Vagina (tissue), 2 donors: ENCODE data around the gene RASGRF2.

Experiments
- POLR2A ChIP-seq, 2 donors: fragments of 450-650 bp; IDR thresholded peaks; one replicate each; pipeline ENCODE4 v1.6.1; 2017; ENCODE audit warnings: antibody characterized with exemption in 2 of 2, mild to moderate bottlenecking in 2 of 2, moderate library complexity in 2 of 2
- POLR2AphosphoS5 ChIP-seq, 2 donors: sonication (generic); formaldehyde crosslinking; IDR thresholded peaks; one replicate each; pipeline ENCODE4 v1.9.0; 2017; ENCODE audit warnings: antibody characterized with exemption in 2 of 2, mild to moderate bottlenecking in 2 of 2, low read depth in 1 of 2; ENCODE audit not compliant: insufficient read depth in 1 of 2
- TF ChIP-seq, protein P1 (sequence below), 3 experiments: fragments of 450-650 bp in 2 of 3; fragments of 200-600 bp in 1 of 3; sonication (generic) in 1 of 3; IDR thresholded peaks; one replicate each; pipeline ENCODE4 v1.5.1; 2017 to 2019; ENCODE audit warnings: antibody characterized with exemption in 3 of 3, mild to moderate bottlenecking in 2 of 3, moderate library complexity in 2 of 3

DNA sequence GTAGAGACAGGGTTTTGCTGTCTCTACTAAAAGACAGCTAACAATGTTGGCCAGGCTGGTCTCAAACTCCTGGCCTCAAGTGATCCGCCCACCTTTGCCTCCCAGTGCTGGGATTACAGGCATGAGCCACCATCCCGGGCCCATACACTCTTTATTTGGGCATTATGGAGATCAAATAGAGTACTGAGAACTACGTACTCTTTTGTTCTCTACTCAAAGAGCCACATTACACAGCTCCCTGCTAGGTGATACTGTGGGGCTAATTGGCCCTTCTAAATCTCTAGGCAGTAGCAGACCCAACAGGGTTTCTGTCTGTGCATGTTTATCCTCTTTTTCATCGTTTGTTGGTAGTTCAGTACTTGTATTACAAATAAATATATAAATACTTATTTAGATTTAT, 289.1 kb downstream of the RASGRF2 start:
- TF ChIP-seq, protein P1, sequence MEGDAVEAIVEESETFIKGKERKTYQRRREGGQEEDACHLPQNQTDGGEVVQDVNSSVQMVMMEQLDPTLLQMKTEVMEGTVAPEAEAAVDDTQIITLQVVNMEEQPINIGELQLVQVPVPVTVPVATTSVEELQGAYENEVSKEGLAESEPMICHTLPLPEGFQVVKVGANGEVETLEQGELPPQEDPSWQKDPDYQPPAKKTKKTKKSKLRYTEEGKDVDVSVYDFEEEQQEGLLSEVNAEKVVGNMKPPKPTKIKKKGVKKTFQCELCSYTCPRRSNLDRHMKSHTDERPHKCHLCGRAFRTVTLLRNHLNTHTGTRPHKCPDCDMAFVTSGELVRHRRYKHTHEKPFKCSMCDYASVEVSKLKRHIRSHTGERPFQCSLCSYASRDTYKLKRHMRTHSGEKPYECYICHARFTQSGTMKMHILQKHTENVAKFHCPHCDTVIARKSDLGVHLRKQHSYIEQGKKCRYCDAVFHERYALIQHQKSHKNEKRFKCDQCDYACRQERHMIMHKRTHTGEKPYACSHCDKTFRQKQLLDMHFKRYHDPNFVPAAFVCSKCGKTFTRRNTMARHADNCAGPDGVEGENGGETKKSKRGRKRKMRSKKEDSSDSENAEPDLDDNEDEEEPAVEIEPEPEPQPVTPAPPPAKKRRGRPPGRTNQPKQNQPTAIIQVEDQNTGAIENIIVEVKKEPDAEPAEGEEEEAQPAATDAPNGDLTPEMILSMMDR (IDR thresholded peaks at IDR 0.05): no peak
- TF ChIP-seq POLR2A (IDR thresholded peaks at IDR 0.05) (no peak), POLR2AphosphoS5 (IDR thresholded peaks at IDR 0.05; ENCODE audit: insufficient read depth in 1 of 2, low read depth in 1 of 2) (no peak)
